Gastrocnemius medialis (tissue), 4 donors: ENCODE data around the gene KRAS. TPM values are rescaled to one million over a fixed set of nuclear protein-coding genes. Genes with fewer than 3 reads are reported as not detected.

ENCODE experiments used
- ATAC-seq, 2 donors: fragments of 150-250 bp; one replicate each; pipeline ENCODE4 v1.9.1; 2016
- DNase-seq, 2 donors: peaks; one replicate each; pipeline ENCODE4 v3.0.0-alpha.2; 2019
- H3K27ac ChIP-seq, 4 donors: fragments of 200-600 bp; sonication (generic); 1 replicate in 1 of 4; 2 replicates in 3 of 4; pipeline ENCODE4 v1.5.1; 2016 to 2018; ENCODE audit warnings: mild to moderate bottlenecking in 2 of 4, moderate library complexity in 1 of 4
- H3K27me3 ChIP-seq, 3 donors: fragments of 200-600 bp; sonication (generic) in 2 of 3; 1 replicate in 1 of 3; 2 replicates in 2 of 3; pipeline versions ENCODE4 v1.5.1 to v1.6.0; 2016 to 2019; ENCODE audit warnings: mild to moderate bottlenecking in 1 of 3, moderate library complexity in 1 of 3
- H3K36me3 ChIP-seq, 2 donors: fragments of 200-600 bp; sonication (generic) in 1 of 2; one replicate each; pipeline ENCODE4 v1.5.1; 2017 to 2018
- H3K4me1 ChIP-seq, 2 donors: fragments of 200-600 bp; sonication (generic) in 1 of 2; one replicate each; pipeline ENCODE4 v1.5.1; 2016 to 2017; ENCODE audit warnings: mild to moderate bottlenecking in 2 of 2
- H3K4me3 ChIP-seq, 4 donors: fragments of 200-600 bp; sonication (generic) in 3 of 4; 1 replicate in 1 of 4; 2 replicates in 3 of 4; pipeline ENCODE4 v1.5.1; 2016 to 2019; ENCODE audit warnings: mild to moderate bottlenecking in 2 of 4
- H3K9me3 ChIP-seq, 3 donors: fragments of 200-600 bp; sonication (generic) in 2 of 3; 1 replicate in 1 of 3; 2 replicates in 2 of 3; pipeline ENCODE4 v1.5.1; 2016 to 2019
- CTCF ChIP-seq, 5 experiments: fragments of 450-650 bp in 3 of 5; fragments of 200-600 bp in 2 of 5; sonication (generic) in 2 of 5; IDR thresholded peaks in 4 of 5; conservative IDR thresholded peaks in 1 of 5; 1 replicate in 4 of 5; 2 replicates in 1 of 5; pipeline ENCODE4 v1.5.1; 2016 to 2019; ENCODE audit warnings: antibody characterized with exemption in 5 of 5, mild to moderate bottlenecking in 3 of 5, moderate library complexity in 3 of 5
- POLR2A ChIP-seq, 2 donors: fragments of 450-650 bp; IDR thresholded peaks; one replicate each; pipeline ENCODE4 v1.6.1; 2017; ENCODE audit warnings: antibody characterized with exemption in 2 of 2, mild to moderate bottlenecking in 2 of 2, moderate library complexity in 2 of 2
- in situ Hi-C, 4 donors: fragments of 200-750 bp; cut with MboI; loops; one replicate each; pipeline versions ENCODE4 v1.15.0 to v1.8.0; 2017; ENCODE audit warnings: low sequenced_read_pairs in 4 of 4
- intact Hi-C: fragments of 100-400 bp; cut with DNase I; formaldehyde crosslinking; loops from one replicate; pipeline ENCODE4 v1.15.1; 2023; ENCODE audit warnings: low total_unique reads
- total RNA-seq, 4 donors: library from RNA; depleted of rRNA; stranded (reverse); fragments of >200 nt; gene quantifications; one replicate each; pipeline versions ENCODE4 v1.1.0 to v1.2.3, GENCODE V29; 2016

The KRAS gene
- total RNA-seq, 4 donors from 2014 or later = 7.0 to 9.5 (median 8.0) TPM

- Histone ChIP-seq H3K36me3 (no peaks in the 10 kb centered on the region), H3K4me1 (no peaks in the 10 kb centered on the region), H3K27me3 (no peaks in the 10 kb centered on the region), H3K27ac (no peak overlapping the region), H3K9me3 (no peaks in the 10 kb centered on the region), H3K4me3 (no peak overlapping the region)
- ATAC-seq (no peak), DNase-seq (no peak)
- in situ Hi-C loops (no loop called here), intact Hi-C loops (no loop called here)
- no peak for TF ChIP-seq CTCF (IDR thresholded peaks at IDR 0.05 in 4 of 5, conservative IDR thresholded peaks at IDR 0.05 in 1 of 5)
- no peak for TF ChIP-seq POLR2A (IDR thresholded peaks at IDR 0.05)
Observed at GRCh38 chr12:25162866-25163265, 87.9 kb downstream of the KRAS start.

GRCh38 chr12:25156061-25156460 lies 94.7 kb downstream of the KRAS start:
- Histone ChIP-seq H3K27ac (no peak overlapping the region), H3K36me3 (no peaks in the 10 kb centered on the region), H3K9me3 (no peaks in the 10 kb centered on the region), H3K4me3 (no peak overlapping the region), H3K27me3 (no peaks in the 10 kb centered on the region), H3K4me1 (no peaks in the 10 kb centered on the region)
- intact Hi-C loops (no loop called here), in situ Hi-C loops (no loop called here)
- no peak for ATAC-seq
- TF ChIP-seq POLR2A (IDR thresholded peaks at IDR 0.05) = no peak
- TF ChIP-seq CTCF (IDR thresholded peaks at IDR 0.05 in 4 of 5, conservative IDR thresholded peaks at IDR 0.05 in 1 of 5) = no peak
- DNase-seq = no peak

GRCh38 chr12:25155022-25155576 lies 95.6 kb downstream of the KRAS start:
- Histone ChIP-seq H3K9me3 (no peaks in the 10 kb centered on the region), H3K27me3 (no peaks in the 10 kb centered on the region), H3K27ac (no peak overlapping the region), H3K36me3 (no peaks in the 10 kb centered on the region), H3K4me1 (no peaks in the 10 kb centered on the region), H3K4me3 (no peak overlapping the region)
- TF ChIP-seq POLR2A (IDR thresholded peaks at IDR 0.05) (no peak), CTCF (IDR thresholded peaks at IDR 0.05 in 4 of 5, conservative IDR thresholded peaks at IDR 0.05 in 1 of 5) (peak in 4 of 5 experiments; percentile 8 to 38 (median 18))
- no peak for DNase-seq
- ATAC-seq = no peak
- intact Hi-C loops = no loop called here
- in situ Hi-C loops = no loop called here

Other genes with a start within 250 kb of the KRAS start
- gene DNAI7, start 55.8 kb downstream of the KRAS start, total RNA-seq = not detected
- 100 to 1,000 TPM in 1 of 4 donors, 10 to 100 TPM in 3; 45.9 to 105 (median 74.6) TPM for gene ETFRF1, start 55.7 kb downstream of the KRAS start, total RNA-seq